ENCODE measurements around the gene ZNF774. TPM values are rescaled to one million over a fixed set of nuclear protein-coding genes. Genes with fewer than 3 reads are reported as not detected.

Gene ZNF774
- total RNA-seq, 2 donors from 2014 or later = 2.5 to 3.6 TPM

DNA sequence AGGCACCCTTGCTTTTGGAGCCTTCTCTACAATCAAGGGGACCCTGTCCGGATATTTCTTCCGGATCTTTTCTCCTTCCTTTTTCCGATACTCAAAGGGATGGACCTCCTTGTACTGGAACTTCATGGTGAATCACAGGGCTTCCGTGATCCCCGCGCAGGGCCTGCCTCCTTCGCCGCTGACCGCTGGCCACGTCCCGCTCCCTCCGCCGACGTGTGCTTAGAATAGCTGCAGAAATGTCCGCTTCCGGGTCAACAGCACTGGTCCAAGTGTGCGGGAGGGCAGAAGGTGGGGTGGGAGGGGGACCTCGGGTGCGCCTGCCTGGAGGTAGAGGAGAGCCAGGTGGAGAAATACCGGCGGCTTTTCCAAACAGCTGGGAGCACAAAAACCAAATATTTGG, 3.0 kb upstream of the ZNF774 start:
- Mint-ChIP-seq H3K9me3 (no peaks in the 10 kb centered on the region), H3K4me3 (no peak overlapping the region), H3K36me3 (ENCODE audit: low read depth) (no peaks in the 10 kb centered on the region), H3K4me1 (no peaks in the 10 kb centered on the region), H3K27ac (no peak overlapping the region), H3K27me3 (ENCODE audit: insufficient read depth) (peaks cover 77% of the 10 kb centered on the region)
- no peaks in the 10 kb centered on the region for H3K9me3 ChIP-seq (ENCODE audit: control insufficient read depth, low read length)
- no peak for DNase-seq
- H3K36me3 ChIP-seq (ENCODE audit: control insufficient read depth, insufficient read depth, low read length) = no peaks in the 10 kb centered on the region
- TF ChIP-seq, protein P1, sequence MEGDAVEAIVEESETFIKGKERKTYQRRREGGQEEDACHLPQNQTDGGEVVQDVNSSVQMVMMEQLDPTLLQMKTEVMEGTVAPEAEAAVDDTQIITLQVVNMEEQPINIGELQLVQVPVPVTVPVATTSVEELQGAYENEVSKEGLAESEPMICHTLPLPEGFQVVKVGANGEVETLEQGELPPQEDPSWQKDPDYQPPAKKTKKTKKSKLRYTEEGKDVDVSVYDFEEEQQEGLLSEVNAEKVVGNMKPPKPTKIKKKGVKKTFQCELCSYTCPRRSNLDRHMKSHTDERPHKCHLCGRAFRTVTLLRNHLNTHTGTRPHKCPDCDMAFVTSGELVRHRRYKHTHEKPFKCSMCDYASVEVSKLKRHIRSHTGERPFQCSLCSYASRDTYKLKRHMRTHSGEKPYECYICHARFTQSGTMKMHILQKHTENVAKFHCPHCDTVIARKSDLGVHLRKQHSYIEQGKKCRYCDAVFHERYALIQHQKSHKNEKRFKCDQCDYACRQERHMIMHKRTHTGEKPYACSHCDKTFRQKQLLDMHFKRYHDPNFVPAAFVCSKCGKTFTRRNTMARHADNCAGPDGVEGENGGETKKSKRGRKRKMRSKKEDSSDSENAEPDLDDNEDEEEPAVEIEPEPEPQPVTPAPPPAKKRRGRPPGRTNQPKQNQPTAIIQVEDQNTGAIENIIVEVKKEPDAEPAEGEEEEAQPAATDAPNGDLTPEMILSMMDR (conservative IDR thresholded peaks at IDR 0.05) = no peak
- WGBS, 2 experiments (ENCODE audit: insufficient coverage in 1 of 2, insufficient read length in 1 of 2) = 96 to 98% methylated on average over 9 to 19 of the region's 21 CpGs
- no peak overlapping the region for H3K9ac ChIP-seq (ENCODE audit: extremely low read depth, low read length, poor library complexity, severe bottlenecking)
- no peak overlapping the region for H3K27ac ChIP-seq (ENCODE audit: low read depth, low read length)
- H3K27me3 ChIP-seq (ENCODE audit: control insufficient read depth, insufficient read depth, low read length, poor library complexity, severe bottlenecking) = peaks cover 74% of the 10 kb centered on the region
- H3K4me3 ChIP-seq (ENCODE audit: low read length) = no peak overlapping the region
- no peaks in the 10 kb centered on the region for H3K4me1 ChIP-seq (ENCODE audit: control insufficient read depth, insufficient read depth, low read length)

DNA sequence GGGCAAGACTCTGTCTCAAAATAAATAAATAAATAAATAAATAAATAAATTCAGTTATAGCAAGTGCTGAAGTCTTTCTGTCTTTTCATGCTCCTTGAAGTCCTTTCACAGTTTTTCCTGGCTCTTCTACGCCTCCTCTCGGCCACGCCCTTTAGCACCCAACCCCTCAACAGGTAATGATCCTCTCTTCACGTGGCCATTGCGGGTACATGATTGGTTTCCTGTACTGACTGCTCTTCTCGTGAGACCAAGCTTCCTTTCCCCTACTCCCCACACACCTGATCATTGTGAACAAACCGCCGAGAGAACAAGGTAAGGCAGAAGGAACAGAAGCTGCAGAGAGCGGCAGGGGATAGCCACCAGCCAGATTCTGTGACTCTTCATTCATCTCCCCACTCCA, 2.3 kb upstream of the ZNF774 start:
- no peaks in the 10 kb centered on the region for H3K36me3 ChIP-seq (ENCODE audit: control insufficient read depth, insufficient read depth, low read length)
- no peak overlapping the region for H3K9ac ChIP-seq (ENCODE audit: extremely low read depth, low read length, poor library complexity, severe bottlenecking)
- no peak overlapping the region for H3K27ac Mint-ChIP-seq
- TF ChIP-seq, protein P1 (conservative IDR thresholded peaks at IDR 0.05) = no peak
- DNase-seq = no peak
- WGBS, 2 experiments (ENCODE audit: insufficient coverage in 1 of 2, insufficient read length in 1 of 2) = 91 to 100% methylated on average over 3 to 9 of the region's 9 CpGs
- no peak overlapping the region for H3K27ac ChIP-seq (ENCODE audit: low read depth, low read length)
- no peaks in the 10 kb centered on the region for H3K36me3 Mint-ChIP-seq (ENCODE audit: low read depth)
- no peaks in the 10 kb centered on the region for H3K4me1 ChIP-seq (ENCODE audit: control insufficient read depth, insufficient read depth, low read length)
- H3K4me3 Mint-ChIP-seq = no peak overlapping the region
- no peaks in the 10 kb centered on the region for H3K9me3 ChIP-seq (ENCODE audit: control insufficient read depth, low read length)
- no peaks in the 10 kb centered on the region for H3K9me3 Mint-ChIP-seq
- peaks cover 67% of the 10 kb centered on the region for H3K27me3 ChIP-seq (ENCODE audit: control insufficient read depth, insufficient read depth, low read length, poor library complexity, severe bottlenecking)
- H3K4me3 ChIP-seq (ENCODE audit: low read length) = no peak overlapping the region
- H3K4me1 Mint-ChIP-seq = no peaks in the 10 kb centered on the region
- H3K27me3 Mint-ChIP-seq (ENCODE audit: insufficient read depth) = peaks cover 70% of the 10 kb centered on the region

- TF ChIP-seq, protein P1 (conservative IDR thresholded peaks at IDR 0.05) = no peak
- H3K27me3 ChIP-seq (ENCODE audit: control insufficient read depth, insufficient read depth, low read length, poor library complexity, severe bottlenecking) = peaks cover 49% of the 10 kb centered on the region
- H3K36me3 Mint-ChIP-seq (ENCODE audit: low read depth) = no peaks in the 10 kb centered on the region
- peaks cover 52% of the 10 kb centered on the region for H3K27me3 Mint-ChIP-seq (ENCODE audit: insufficient read depth)
- no peaks in the 10 kb centered on the region for H3K4me1 Mint-ChIP-seq
- H3K27ac ChIP-seq (ENCODE audit: low read depth, low read length) = no peak overlapping the region
- H3K4me1 ChIP-seq (ENCODE audit: control insufficient read depth, insufficient read depth, low read length) = no peaks in the 10 kb centered on the region
- no peaks in the 10 kb centered on the region for H3K9me3 ChIP-seq (ENCODE audit: control insufficient read depth, low read length)
- no peak overlapping the region for H3K27ac Mint-ChIP-seq
- H3K9me3 Mint-ChIP-seq = no peaks in the 10 kb centered on the region
- 32 to 35% methylated on average over 18 to 25 of the region's 25 CpGs for WGBS, 2 experiments (ENCODE audit: insufficient coverage in 1 of 2, insufficient read length in 1 of 2)
- no peak overlapping the region for H3K9ac ChIP-seq (ENCODE audit: extremely low read depth, low read length, poor library complexity, severe bottlenecking)
- no peaks in the 10 kb centered on the region for H3K36me3 ChIP-seq (ENCODE audit: control insufficient read depth, insufficient read depth, low read length)
- peak overlapping the region; percentile 91 for H3K4me3 ChIP-seq (ENCODE audit: low read length)
- H3K4me3 Mint-ChIP-seq = peak overlapping the region; percentile 77
- DNase-seq = no peak
Observed at GRCh38 chr15:90351479-90352106, 491 bp upstream of the ZNF774 start.
